SK-N-SH treated with all-trans-retinoic acid at 6 μM for 48 hours (cell line): ENCODE data around the gene GRIN3A.

Experiments used
- ATAC-seq: fragments of 200-7000 bp; cut with Tn5 transposase; 3 replicates; pipeline ENCODE4 v1.9.1; 2020; ENCODE audit warnings: mild to moderate bottlenecking, moderate library complexity
- ARNTL ChIP-seq: fragments of 450-650 bp; formaldehyde crosslinking; IDR thresholded peaks from 2 replicates; pipeline ENCODE4 v1.5.0; 2020; ENCODE audit warnings: low read depth, mild to moderate bottlenecking, moderate library complexity, borderline replicate concordance
- BACH2 ChIP-seq: fragments of 250-450 bp; sonication (Bioruptor Pico); IDR thresholded peaks from 2 replicates; pipeline ENCODE4 v1.9.0; 2021; ENCODE audit warnings: mild to moderate bottlenecking, borderline replicate concordance
- CSDC2 ChIP-seq: fragments of 250-450 bp; sonication (Bioruptor Pico); IDR thresholded peaks from 2 replicates; pipeline ENCODE4 v1.5.0; 2020; ENCODE audit warnings: mild to moderate bottlenecking, moderate library complexity
- CSRNP3 ChIP-seq: fragments of 250-450 bp; sonication (Bioruptor Pico); IDR thresholded peaks from 2 replicates; pipeline ENCODE4 v1.5.1; 2021; ENCODE audit warnings: mild to moderate bottlenecking, moderate library complexity
- ESRRG ChIP-seq: fragments of 250-450 bp; sonication (Bioruptor Pico); IDR thresholded peaks from 2 replicates; pipeline ENCODE4 v1.6.1; 2021; ENCODE audit warnings: mild to moderate bottlenecking
- GLIS3 ChIP-seq: fragments of 250-450 bp; sonication (Bioruptor Pico); IDR thresholded peaks from 2 replicates; pipeline ENCODE4 v1.5.0; 2020; ENCODE audit warnings: mild to moderate bottlenecking, moderate library complexity
- ISL1 ChIP-seq: fragments of 250-450 bp; sonication (Bioruptor Pico); IDR thresholded peaks from 2 replicates; pipeline ENCODE4 v2.1.2; 2022; ENCODE audit warnings: mild to moderate bottlenecking, moderate library complexity
- OSR1 ChIP-seq: fragments of 250-450 bp; sonication (Bioruptor Pico); IDR thresholded peaks from 2 replicates; pipeline ENCODE4 v1.8.0; 2022; ENCODE audit warnings: moderate library complexity, mild to moderate bottlenecking, inconsistent platforms
- PATZ1 ChIP-seq: fragments of 250-450 bp; sonication (Bioruptor Pico); IDR thresholded peaks from 2 replicates; pipeline ENCODE4 v1.8.0; 2020; ENCODE audit warnings: mild to moderate bottlenecking, moderate library complexity, borderline replicate concordance
- PPARA ChIP-seq: fragments of 250-450 bp; sonication (Bioruptor Pico); IDR thresholded peaks from 2 replicates; pipeline ENCODE4 v1.5.0; 2020; ENCODE audit warnings: mild to moderate bottlenecking, borderline replicate concordance
- RARB ChIP-seq: fragments of 250-450 bp; sonication (Bioruptor Pico); IDR thresholded peaks from 2 replicates; pipeline ENCODE4 v1.8.0; 2021; ENCODE audit warnings: mild to moderate bottlenecking, moderate library complexity
- SNAI2 ChIP-seq: fragments of 250-450 bp; sonication (Bioruptor Pico); IDR thresholded peaks from 2 replicates; pipeline ENCODE4 v1.5.0; 2020; ENCODE audit warnings: mild to moderate bottlenecking, moderate library complexity
- TCF4 ChIP-seq: fragments of 250-450 bp; sonication (Bioruptor Pico); IDR thresholded peaks from 2 replicates; pipeline ENCODE4 v1.8.0; 2021; ENCODE audit warnings: mild to moderate bottlenecking, moderate library complexity, borderline replicate concordance
- TOX ChIP-seq: fragments of 250-450 bp; sonication (Bioruptor Pico); IDR thresholded peaks from 2 replicates; pipeline ENCODE4 v1.8.0; 2021; ENCODE audit warnings: mild to moderate bottlenecking, moderate library complexity, borderline replicate concordance
- ZC3H10 ChIP-seq: fragments of 250-450 bp; sonication (Bioruptor Pico); IDR thresholded peaks from 2 replicates; pipeline ENCODE4 v1.5.1; 2021; ENCODE audit warnings: mild to moderate bottlenecking, moderate library complexity
- TF ChIP-seq, protein P1 (sequence below): fragments of 250-450 bp; sonication (Bioruptor Pico); IDR thresholded peaks from 2 replicates; pipeline ENCODE4 v1.5.1; 2020; ENCODE audit warnings: low read depth, mild to moderate bottlenecking, moderate library complexity
- TF ChIP-seq, protein P2 (sequence below): fragments of 250-450 bp; sonication (Bioruptor Pico); IDR thresholded peaks from 2 replicates; pipeline ENCODE4 v1.8.0; 2021; ENCODE audit warnings: low read depth, mild to moderate bottlenecking, moderate library complexity, borderline replicate concordance

GRIN3A gene

DNA sequence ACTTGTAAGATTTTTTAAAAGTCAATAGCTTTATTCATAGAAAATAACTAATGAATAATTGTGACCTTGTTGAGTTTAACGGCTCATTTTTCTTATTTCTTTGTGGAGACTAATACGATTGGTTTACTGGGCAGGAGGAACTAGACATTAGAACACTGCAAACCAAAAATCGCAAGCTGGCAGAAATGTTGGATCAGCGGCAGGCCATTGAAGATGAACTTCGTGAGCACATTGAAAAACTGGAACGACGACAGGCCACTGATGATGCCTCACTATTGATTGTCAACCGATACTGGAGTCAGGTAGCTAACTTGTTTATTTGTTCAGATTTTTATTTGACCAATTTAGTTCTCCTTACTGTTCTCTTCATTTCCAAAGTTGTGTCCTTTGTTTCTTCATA is 198.4 kb downstream of the GRIN3A start:
- ATAC-seq = no peak
- TF ChIP-seq PATZ1 (CRISPR knock-in tag) (no peak), ESRRG (CRISPR knock-in tag) (no peak), TCF4 (CRISPR knock-in tag) (no peak), GLIS3 (CRISPR knock-in tag) (no peak)
- TF ChIP-seq, protein P1, sequence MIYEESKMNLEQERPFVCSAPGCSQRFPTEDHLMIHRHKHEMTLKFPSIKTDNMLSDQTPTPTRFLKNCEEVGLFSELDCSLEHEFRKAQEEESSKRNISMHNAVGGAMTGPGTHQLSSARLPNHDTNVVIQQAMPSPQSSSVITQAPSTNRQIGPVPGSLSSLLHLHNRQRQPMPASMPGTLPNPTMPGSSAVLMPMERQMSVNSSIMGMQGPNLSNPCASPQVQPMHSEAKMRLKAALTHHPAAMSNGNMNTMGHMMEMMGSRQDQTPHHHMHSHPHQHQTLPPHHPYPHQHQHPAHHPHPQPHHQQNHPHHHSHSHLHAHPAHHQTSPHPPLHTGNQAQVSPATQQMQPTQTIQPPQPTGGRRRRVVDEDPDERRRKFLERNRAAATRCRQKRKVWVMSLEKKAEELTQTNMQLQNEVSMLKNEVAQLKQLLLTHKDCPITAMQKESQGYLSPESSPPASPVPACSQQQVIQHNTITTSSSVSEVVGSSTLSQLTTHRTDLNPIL (CRISPR knock-in tag) = no peak
- TF ChIP-seq, protein P2, sequence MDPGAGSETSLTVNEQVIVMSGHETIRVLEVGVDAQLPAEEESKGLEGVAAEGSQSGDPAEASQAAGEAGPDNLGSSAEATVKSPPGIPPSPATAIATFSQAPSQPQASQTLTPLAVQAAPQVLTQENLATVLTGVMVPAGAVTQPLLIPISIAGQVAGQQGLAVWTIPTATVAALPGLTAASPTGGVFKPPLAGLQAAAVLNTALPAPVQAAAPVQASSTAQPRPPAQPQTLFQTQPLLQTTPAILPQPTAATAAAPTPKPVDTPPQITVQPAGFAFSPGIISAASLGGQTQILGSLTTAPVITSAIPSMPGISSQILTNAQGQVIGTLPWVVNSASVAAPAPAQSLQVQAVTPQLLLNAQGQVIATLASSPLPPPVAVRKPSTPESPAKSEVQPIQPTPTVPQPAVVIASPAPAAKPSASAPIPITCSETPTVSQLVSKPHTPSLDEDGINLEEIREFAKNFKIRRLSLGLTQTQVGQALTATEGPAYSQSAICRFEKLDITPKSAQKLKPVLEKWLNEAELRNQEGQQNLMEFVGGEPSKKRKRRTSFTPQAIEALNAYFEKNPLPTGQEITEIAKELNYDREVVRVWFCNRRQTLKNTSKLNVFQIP (CRISPR knock-in tag) = no peak

DNA sequence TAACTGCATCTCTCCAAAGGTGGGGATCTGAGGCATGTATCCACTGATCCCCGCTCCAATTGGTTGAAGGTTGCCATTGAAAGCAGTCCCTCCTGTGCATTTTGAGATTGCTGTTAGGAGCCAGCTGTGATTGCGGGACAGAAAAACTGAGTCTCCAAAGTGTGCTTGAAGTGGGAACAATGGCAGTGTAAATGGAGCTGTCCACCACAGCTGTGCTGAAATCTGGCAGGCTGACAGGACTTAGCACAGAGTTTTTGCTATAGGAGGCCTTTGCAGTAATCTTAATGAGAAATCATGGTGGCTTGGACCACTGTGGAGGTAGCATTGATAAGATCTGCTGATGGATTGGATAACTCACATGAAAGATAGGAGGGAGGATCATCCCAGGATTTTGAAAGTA is 201.5 kb downstream of the GRIN3A start:
- no peak for ATAC-seq
- TF ChIP-seq TOX (CRISPR knock-in tag) = no peak
- TF ChIP-seq BACH2 (CRISPR knock-in tag) = no peak
- no peak for TF ChIP-seq TCF4 (CRISPR knock-in tag)
- no peak for TF ChIP-seq ARNTL
- TF ChIP-seq, protein P2 (CRISPR knock-in tag) = no peak
- TF ChIP-seq, all 23 proteins: peak for 0

DNA sequence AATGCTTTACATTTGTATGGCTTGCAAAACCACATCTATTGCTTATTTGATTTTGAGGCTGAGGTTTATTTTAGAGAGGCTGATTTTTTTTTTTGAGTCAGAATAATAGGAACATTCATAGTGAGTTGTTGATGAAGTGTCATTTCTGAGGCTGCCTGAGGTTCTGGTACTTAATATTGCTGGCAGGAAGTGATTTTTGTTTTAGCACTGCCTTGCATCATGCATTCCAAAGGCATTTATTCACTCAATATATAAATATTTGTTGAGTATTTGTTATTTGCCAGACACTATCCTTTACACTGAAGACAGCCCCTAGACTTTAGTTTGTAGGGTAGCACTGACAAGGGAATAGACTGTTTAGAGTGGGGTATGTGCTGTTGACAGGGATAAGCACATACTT is 202.1 kb downstream of the GRIN3A start:
- TF ChIP-seq ZC3H10 (CRISPR knock-in tag) (no peak), PPARA (no peak), TCF4 (CRISPR knock-in tag) (no peak), SNAI2 (CRISPR knock-in tag) (no peak), GLIS3 (CRISPR knock-in tag) (no peak), PATZ1 (CRISPR knock-in tag) (no peak), OSR1 (CRISPR knock-in tag) (no peak)
- TF ChIP-seq, protein P1 (CRISPR knock-in tag) = no peak
- ATAC-seq = no peak

GRCh38 chr9:101533334-101534204 is 204.9 kb downstream of the GRIN3A start, which contains the start of gene RNF20:
TSS of gene RNF20 (plus strand) at chr9:101533853. CDS start at chr9:101535424, 1,571 bp downstream.
- ATAC-seq = peak; percentile 95
- TF ChIP-seq ZC3H10 (CRISPR knock-in tag) (no peak), ISL1 (CRISPR knock-in tag) (no peak), OSR1 (CRISPR knock-in tag) (no peak), CSDC2 (CRISPR knock-in tag) (no peak), TCF4 (CRISPR knock-in tag) (no peak), TOX (CRISPR knock-in tag) (no peak), CSRNP3 (CRISPR knock-in tag) (no peak), GLIS3 (CRISPR knock-in tag) (no peak), RARB (no peak), BACH2 (CRISPR knock-in tag) (no peak), PPARA (no peak)
- TF ChIP-seq, protein P2 (CRISPR knock-in tag) = no peak
- TF ChIP-seq, protein P1 (CRISPR knock-in tag) = no peak
